GM12878 (cell line): Measurements from ENCODE around the gene ZSWIM6. TPM values are rescaled to one million over a fixed set of nuclear protein-coding genes. Genes with fewer than 3 reads are reported as not detected.

Experiments
- ATAC-seq: fragments of 200-7000 bp; cut with Tn5 transposase; 3 replicates; pipeline ENCODE4 v1.9.1; 2020; ENCODE audit warnings: mild to moderate bottlenecking, moderate library complexity
- BruUV-seq: library from RNA; stranded (reverse); fragments of 400-500 nt; replicated peaks from 2 replicates; lab custom pipeline; 2021; lab: Mats Ljungman, UMichigan
- CTCF ChIA-PET: fragments of 300-600 bp; sonication (Branson Sonifier 250); formaldehyde crosslinking; extraction: SDS; loops from one replicate; lab custom pipeline; 2021; ENCODE audit warnings: inconsistent platforms; lab: Yijun Ruan, JAX
- POLR2A ChIA-PET: fragments of 350-600 bp; formaldehyde crosslinking; extraction: SDS; loops from one replicate; lab custom pipeline; 2021; ENCODE audit warnings: inconsistent platforms; lab: Charles Lee
- RAD21 ChIA-PET: fragments of 300-600 bp; sonication (Branson Sonifier 250); formaldehyde crosslinking; loops from one replicate; lab custom pipeline; 2023; ENCODE audit warnings: antibody characterized with exemption; ENCODE audit not compliant: unreplicated experiment; lab: Charles Lee
- SMC1A ChIA-PET: fragments of 300-600 bp; sonication (Branson Sonifier 250); formaldehyde crosslinking; loops from one replicate; lab custom pipeline; 2023; ENCODE audit not compliant: unreplicated experiment, uncharacterized antibody; lab: Charles Lee
- DNase-seq: peaks from one replicate; pipeline ENCODE4 v3.0.0-alpha.2; 2011; ENCODE audit warnings: low read depth, low spot score
- FAIRE-seq: peaks from 3 replicates; lab custom pipeline; 2011; peaks lifted over from hg19 to GRCh38; lab: Jason Lieb, UNC
- H2AFZ ChIP-seq: 2 replicates; pipeline ENCODE4 v1.6.0; 2011; ENCODE audit warnings: low read depth, low read length, control low read depth; ENCODE audit not compliant: control insufficient read depth
- H3K27ac ChIP-seq: 2 replicates; pipeline ENCODE4 v1.5.1; 2011; ENCODE audit warnings: control low read depth; ENCODE audit not compliant: control insufficient read depth, insufficient read depth
- H3K27me3 ChIP-seq, 2 experiments: replicated peaks in 1 of 2; 2 replicates each; pipeline versions ENCODE4 v1.6.0 to v1.6.1; 2011; ENCODE audit warnings: low read length in 1 of 2; ENCODE audit not compliant: control insufficient read depth in 2 of 2, insufficient read depth in 2 of 2
- H3K36me3 ChIP-seq, 2 experiments: 2 replicates each; pipeline ENCODE4 v1.5.1; 2011; ENCODE audit warnings: low read length in 1 of 2; ENCODE audit not compliant: control insufficient read depth in 2 of 2, insufficient read depth in 2 of 2
- H3K4me1 ChIP-seq: 2 replicates; pipeline ENCODE4 v1.6.1; 2011; ENCODE audit warnings: mild to moderate bottlenecking, low read length, moderate library complexity, mixed read lengths; ENCODE audit not compliant: control insufficient read depth, insufficient read depth
- H3K4me2 ChIP-seq: 2 replicates; pipeline ENCODE4 v1.6.0; 2011; ENCODE audit warnings: control low read depth; ENCODE audit not compliant: control insufficient read depth, insufficient read depth
- H3K4me3 ChIP-seq: fragments of 200-600 bp; sonication (generic); 2 replicates; pipeline ENCODE4 v1.5.1; 2016
- H3K79me2 ChIP-seq: 2 replicates; pipeline ENCODE4 v1.6.0; 2011; ENCODE audit warnings: low read length; ENCODE audit not compliant: control insufficient read depth, insufficient read depth
- H3K9ac ChIP-seq: 2 replicates; pipeline ENCODE4 v1.8.0; 2011; ENCODE audit warnings: low read length, control low read depth, mixed read lengths; ENCODE audit not compliant: control insufficient read depth, insufficient read depth
- H3K9me3 ChIP-seq: replicated peaks from 3 replicates; pipeline ENCODE4 v1.5.1; 2011; ENCODE audit warnings: mild to moderate bottlenecking, low read length; ENCODE audit not compliant: control insufficient read depth, insufficient read depth
- H4K20me1 ChIP-seq: 2 replicates; pipeline ENCODE4 v1.6.0; 2011; ENCODE audit not compliant: control insufficient read depth, insufficient read depth
- HCFC1 ChIP-seq: fragments of 150-350 bp; IDR thresholded peaks from 2 replicates; pipeline ENCODE4 v1.6.1; 2014; ENCODE audit warnings: low read length
- HDAC6 ChIP-seq: fragments of 200-600 bp; sonication (generic); IDR thresholded peaks from one replicate; pipeline ENCODE4 v1.8.0; 2017; ENCODE audit warnings: antibody characterized with exemption; ENCODE audit not compliant: unreplicated experiment
- SMC3 ChIP-seq: IDR thresholded peaks from 2 replicates; pipeline ENCODE4 v1.6.1; 2011; ENCODE audit warnings: low read length, improper control_type of control experiment, borderline replicate concordance
- WGBS: methylation state at CpG from one replicate; pipeline ENCODE4 v1.1.6; 2016; ENCODE audit warnings: low lambda C conversion rate; ENCODE audit not compliant: insufficient replicate concordance, insufficient coverage; ENCODE audit errors: missing lambda C conversion rate; 5-methylcytosine and 5-hydroxymethylcytosine counted together
- in situ Hi-C: fragments of 300-500 bp; cut with MboI; formaldehyde crosslinking; loops from 9 replicates; pipeline ENCODE4 v1.14.3; 2018; ENCODE audit warnings: mixed read lengths
- intact Hi-C: fragments of 100-400 bp; cut with micrococcal nuclease; formaldehyde crosslinking; loops from one replicate; pipeline ENCODE4 v1.14.2; 2022; ENCODE audit not compliant: unreplicated experiment
- polyA plus RNA-seq, 11 experiments: library from polyadenylated mRNA; depleted of rRNA in 4 of 11; unstranded in 6 of 11; stranded (reverse) in 5 of 11; fragments of >200 nt; fragmentation: Nextera tagmentation in 4 of 11; fragmentation: Illumina TruSeq in 1 of 11; extraction: Ambion mirVana in 4 of 11; extraction: Trizol in 1 of 11; gene quantifications; 1 replicate in 1 of 11; 2 replicates in 10 of 11; pipeline versions ENCODE4 v1.2.1 to v1.2.3, GENCODE V29; 2011 to 2016; ENCODE audit warnings: inconsistent platforms in 2 of 11, missing spikeins in 2 of 11, low read depth in 1 of 11
- total RNA-seq, 4 experiments: library from RNA; depleted of rRNA in 3 of 4; stranded (reverse); fragments of >200 nt in 3 of 4; fragmentation: Illumina TruSeq in 1 of 4; extraction: Trizol in 1 of 4; gene quantifications; 2 replicates each; pipeline versions ENCODE4 v1.2.1 to v1.2.3, GENCODE V29; 2013 to 2021

Gene ZSWIM6
- total and polyA plus RNA-seq, 10 of the 15 experiments (the other 5 are each of a cell fraction or from before 2014, with no cell fraction given) = 0.53 to 6.2 (median 3.4) TPM

GRCh38 chr5:61425918-61426317 is 93.9 kb downstream of the ZSWIM6 start:
- in situ Hi-C loops = no loop called here
- intact Hi-C loops = no loop called here
- Histone ChIP-seq H3K27ac (no peak overlapping the region), H4K20me1 (no peaks in the 10 kb centered on the region), H3K4me1 (no peaks in the 10 kb centered on the region), H3K4me2 (no peak overlapping the region), H3K9ac (no peak overlapping the region), H3K27me3 (no peaks in the 10 kb centered on the region), H3K79me2 (no peaks in the 10 kb centered on the region), H2AFZ (no peak overlapping the region), H3K4me3 (no peak overlapping the region), H3K36me3 (no peaks in the 10 kb centered on the region), H3K9me3 (no peaks in the 10 kb centered on the region)
- POLR2A ChIA-PET = no interaction called here
- SMC1A ChIA-PET = interaction anchor here (0.7 kb wide), 1 partner anchor 16 kb away, joined by 3 read pairs; no protein-coding TSS in a partner anchor
- CTCF ChIA-PET = interaction anchor here (0.9 to 1.6 kb wide), 2 partner anchors 14 to 122 kb away, joined by 3 to 4 read pairs; no protein-coding TSS in a partner anchor
- no peak for ATAC-seq
- 95% methylated on average over 1 of the region's 1 CpG for WGBS
- no TSS peak for BruUV-seq
- TF ChIP-seq SMC3 (no peak), HDAC6 (no peak)
- RAD21 ChIA-PET = interaction anchor here (1.2 kb wide), 1 partner anchor 10 kb away, joined by 3 read pairs; no protein-coding TSS in a partner anchor
- DNase-seq = no peak
- FAIRE-seq = no peak

- H3K27me3 ChIP-seq = no peaks in the 10 kb centered on the region
- in situ Hi-C loops (no loop called here), intact Hi-C loops (no loop called here)
- DNase-seq (no peak), FAIRE-seq (no peak), ATAC-seq (no peak)
- no peak for TF ChIP-seq HCFC1
- no peaks in the 10 kb centered on the region for H3K36me3 ChIP-seq
- ChIA-PET RAD21 (no interaction called here), POLR2A (no interaction called here), CTCF (interaction anchor here (0.8 kb wide), 1 partner anchor 21 kb away, joined by 3 read pairs; no protein-coding TSS in a partner anchor), SMC1A (interaction anchor here (0.9 kb wide), 1 partner anchor 37 kb away, joined by 3 read pairs; no protein-coding TSS in a partner anchor)
- no TSS peak for BruUV-seq
- no peak overlapping the region for H3K4me3 ChIP-seq
- no peak overlapping the region for H3K27ac ChIP-seq
- H3K4me2 ChIP-seq = no peak overlapping the region
- no peaks in the 10 kb centered on the region for H3K79me2 ChIP-seq
- WGBS = 56% methylated on average over 1 of the region's 1 CpG
- no peaks in the 10 kb centered on the region for H4K20me1 ChIP-seq
- no peaks in the 10 kb centered on the region for H3K9me3 ChIP-seq
- no peak overlapping the region for H2AFZ ChIP-seq
- H3K9ac ChIP-seq = no peak overlapping the region
- no peaks in the 10 kb centered on the region for H3K4me1 ChIP-seq
These were observed 97.8 kb downstream of the ZSWIM6 start for GRCh38 chr5:61429906-61430305.
